ENCODE results near the gene STAG3. TPM values are rescaled to one million over a fixed set of nuclear protein-coding genes. Genes with fewer than 3 reads are reported as not detected.

Gene STAG3
- total and polyA plus RNA-seq, 9 of the 15 experiments (the other 6 are each of a cell fraction or from before 2014, with no cell fraction given): 0.54 to 2.5 (median 1.7) TPM

DNA sequence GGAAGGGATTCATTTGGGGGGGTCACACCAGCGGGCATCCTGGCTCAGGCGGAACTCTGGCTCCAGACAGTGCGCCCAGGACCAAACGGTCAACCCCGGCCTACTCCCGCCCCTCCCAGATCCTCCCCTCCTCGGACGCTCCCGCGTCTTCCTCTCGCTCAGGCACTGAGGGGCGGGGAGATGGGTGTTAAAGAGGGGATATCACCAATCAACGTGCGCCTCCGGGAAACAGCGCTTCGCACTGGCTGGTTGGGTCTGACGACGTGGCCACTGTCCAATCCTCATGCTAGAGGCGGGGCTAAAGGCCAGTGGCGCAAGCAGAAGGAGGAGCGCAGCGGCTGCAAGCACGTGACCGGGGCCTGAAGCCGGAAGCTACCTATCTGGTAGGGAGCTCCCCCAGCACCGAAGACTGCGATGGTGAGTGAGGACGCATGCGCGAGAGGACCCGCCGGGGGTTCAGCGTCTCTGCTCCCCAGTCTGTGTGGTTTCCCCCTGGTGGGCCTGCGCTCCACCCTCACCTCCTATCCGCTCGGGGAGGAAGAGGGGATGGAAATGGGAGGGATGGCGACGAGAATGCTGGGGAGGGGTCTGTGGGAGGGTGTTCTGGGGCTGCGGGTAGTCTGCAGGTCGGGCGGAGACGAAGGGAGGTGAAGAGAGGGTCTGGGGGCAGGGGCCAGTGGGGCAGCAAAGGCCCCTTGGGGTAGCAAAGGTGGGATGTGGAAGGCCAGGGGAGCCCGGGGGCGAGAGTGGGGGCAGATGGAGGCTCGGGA, 29.0 kb upstream of the STAG3 start, which contains the start of gene LAMTOR4 (continued):
- TF ChIP-seq, protein P1, sequence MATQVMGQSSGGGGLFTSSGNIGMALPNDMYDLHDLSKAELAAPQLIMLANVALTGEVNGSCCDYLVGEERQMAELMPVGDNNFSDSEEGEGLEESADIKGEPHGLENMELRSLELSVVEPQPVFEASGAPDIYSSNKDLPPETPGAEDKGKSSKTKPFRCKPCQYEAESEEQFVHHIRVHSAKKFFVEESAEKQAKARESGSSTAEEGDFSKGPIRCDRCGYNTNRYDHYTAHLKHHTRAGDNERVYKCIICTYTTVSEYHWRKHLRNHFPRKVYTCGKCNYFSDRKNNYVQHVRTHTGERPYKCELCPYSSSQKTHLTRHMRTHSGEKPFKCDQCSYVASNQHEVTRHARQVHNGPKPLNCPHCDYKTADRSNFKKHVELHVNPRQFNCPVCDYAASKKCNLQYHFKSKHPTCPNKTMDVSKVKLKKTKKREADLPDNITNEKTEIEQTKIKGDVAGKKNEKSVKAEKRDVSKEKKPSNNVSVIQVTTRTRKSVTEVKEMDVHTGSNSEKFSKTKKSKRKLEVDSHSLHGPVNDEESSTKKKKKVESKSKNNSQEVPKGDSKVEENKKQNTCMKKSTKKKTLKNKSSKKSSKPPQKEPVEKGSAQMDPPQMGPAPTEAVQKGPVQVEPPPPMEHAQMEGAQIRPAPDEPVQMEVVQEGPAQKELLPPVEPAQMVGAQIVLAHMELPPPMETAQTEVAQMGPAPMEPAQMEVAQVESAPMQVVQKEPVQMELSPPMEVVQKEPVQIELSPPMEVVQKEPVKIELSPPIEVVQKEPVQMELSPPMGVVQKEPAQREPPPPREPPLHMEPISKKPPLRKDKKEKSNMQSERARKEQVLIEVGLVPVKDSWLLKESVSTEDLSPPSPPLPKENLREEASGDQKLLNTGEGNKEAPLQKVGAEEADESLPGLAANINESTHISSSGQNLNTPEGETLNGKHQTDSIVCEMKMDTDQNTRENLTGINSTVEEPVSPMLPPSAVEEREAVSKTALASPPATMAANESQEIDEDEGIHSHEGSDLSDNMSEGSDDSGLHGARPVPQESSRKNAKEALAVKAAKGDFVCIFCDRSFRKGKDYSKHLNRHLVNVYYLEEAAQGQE (IDR thresholded peaks at IDR 0.05; ENCODE audit: borderline replicate concordance): peak; percentile 82
- TF ChIP-seq, protein P1 (CRISPR knock-in tag; IDR thresholded peaks at IDR 0.05; ENCODE audit: low read depth): no peak
- TF ChIP-seq, protein P2, sequence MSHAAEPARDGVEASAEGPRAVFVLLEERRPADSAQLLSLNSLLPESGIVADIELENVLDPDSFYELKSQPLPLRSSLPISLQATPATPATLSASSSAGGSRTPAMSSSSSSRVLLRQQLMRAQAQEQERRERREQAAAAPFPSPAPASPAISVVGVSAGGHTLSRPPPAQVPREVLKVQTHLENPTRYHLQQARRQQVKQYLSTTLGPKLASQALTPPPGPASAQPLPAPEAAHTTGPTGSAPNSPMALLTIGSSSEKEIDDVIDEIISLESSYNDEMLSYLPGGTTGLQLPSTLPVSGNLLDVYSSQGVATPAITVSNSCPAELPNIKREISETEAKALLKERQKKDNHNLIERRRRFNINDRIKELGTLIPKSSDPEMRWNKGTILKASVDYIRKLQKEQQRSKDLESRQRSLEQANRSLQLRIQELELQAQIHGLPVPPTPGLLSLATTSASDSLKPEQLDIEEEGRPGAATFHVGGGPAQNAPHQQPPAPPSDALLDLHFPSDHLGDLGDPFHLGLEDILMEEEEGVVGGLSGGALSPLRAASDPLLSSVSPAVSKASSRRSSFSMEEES (CRISPR knock-in tag; IDR thresholded peaks at IDR 0.05): peak; percentile 99
- TF ChIP-seq ZBED1 (IDR thresholded peaks at IDR 0.05): peak; percentile 61; the same call in 1 of the 2 replicates
- TF ChIP-seq SOX6 (IDR thresholded peaks at IDR 0.05): peak; percentile 12; the same call in 1 of the 2 replicates
- no peak for TF ChIP-seq NFXL1 (CRISPR knock-in tag; IDR thresholded peaks at IDR 0.05)
- no peak for TF ChIP-seq ZNF431 (CRISPR knock-in tag; IDR thresholded peaks at IDR 0.05)
- TF ChIP-seq, protein P3, sequence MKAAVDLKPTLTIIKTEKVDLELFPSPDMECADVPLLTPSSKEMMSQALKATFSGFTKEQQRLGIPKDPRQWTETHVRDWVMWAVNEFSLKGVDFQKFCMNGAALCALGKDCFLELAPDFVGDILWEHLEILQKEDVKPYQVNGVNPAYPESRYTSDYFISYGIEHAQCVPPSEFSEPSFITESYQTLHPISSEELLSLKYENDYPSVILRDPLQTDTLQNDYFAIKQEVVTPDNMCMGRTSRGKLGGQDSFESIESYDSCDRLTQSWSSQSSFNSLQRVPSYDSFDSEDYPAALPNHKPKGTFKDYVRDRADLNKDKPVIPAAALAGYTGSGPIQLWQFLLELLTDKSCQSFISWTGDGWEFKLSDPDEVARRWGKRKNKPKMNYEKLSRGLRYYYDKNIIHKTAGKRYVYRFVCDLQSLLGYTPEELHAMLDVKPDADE (conservative IDR thresholded peaks at IDR 0.05; ENCODE audit: control insufficient read depth, low read depth, low read length): no peak
- TF ChIP-seq, protein P4, sequence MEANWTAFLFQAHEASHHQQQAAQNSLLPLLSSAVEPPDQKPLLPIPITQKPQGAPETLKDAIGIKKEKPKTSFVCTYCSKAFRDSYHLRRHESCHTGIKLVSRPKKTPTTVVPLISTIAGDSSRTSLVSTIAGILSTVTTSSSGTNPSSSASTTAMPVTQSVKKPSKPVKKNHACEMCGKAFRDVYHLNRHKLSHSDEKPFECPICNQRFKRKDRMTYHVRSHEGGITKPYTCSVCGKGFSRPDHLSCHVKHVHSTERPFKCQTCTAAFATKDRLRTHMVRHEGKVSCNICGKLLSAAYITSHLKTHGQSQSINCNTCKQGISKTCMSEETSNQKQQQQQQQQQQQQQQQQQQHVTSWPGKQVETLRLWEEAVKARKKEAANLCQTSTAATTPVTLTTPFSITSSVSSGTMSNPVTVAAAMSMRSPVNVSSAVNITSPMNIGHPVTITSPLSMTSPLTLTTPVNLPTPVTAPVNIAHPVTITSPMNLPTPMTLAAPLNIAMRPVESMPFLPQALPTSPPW (CRISPR knock-in tag; IDR thresholded peaks at IDR 0.05): peak; percentile 90
- peak; percentile 83 for TF ChIP-seq CXXC5 (CRISPR knock-in tag; IDR thresholded peaks at IDR 0.05)
- peak; percentile 92 for TF ChIP-seq POLR2A (conservative IDR thresholded peaks at IDR 0.05)
- TF ChIP-seq HDAC8 (tag; IDR thresholded peaks at IDR 0.05): no peak
- TF ChIP-seq, protein P5, sequence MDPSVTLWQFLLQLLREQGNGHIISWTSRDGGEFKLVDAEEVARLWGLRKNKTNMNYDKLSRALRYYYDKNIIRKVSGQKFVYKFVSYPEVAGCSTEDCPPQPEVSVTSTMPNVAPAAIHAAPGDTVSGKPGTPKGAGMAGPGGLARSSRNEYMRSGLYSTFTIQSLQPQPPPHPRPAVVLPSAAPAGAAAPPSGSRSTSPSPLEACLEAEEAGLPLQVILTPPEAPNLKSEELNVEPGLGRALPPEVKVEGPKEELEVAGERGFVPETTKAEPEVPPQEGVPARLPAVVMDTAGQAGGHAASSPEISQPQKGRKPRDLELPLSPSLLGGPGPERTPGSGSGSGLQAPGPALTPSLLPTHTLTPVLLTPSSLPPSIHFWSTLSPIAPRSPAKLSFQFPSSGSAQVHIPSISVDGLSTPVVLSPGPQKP (CRISPR knock-in tag; IDR thresholded peaks at IDR 0.05): no peak
- TF ChIP-seq NFIX (CRISPR knock-in tag; IDR thresholded peaks at IDR 0.05; ENCODE audit: low read depth): no peak
- TF ChIP-seq MIER1 (IDR thresholded peaks at IDR 0.05; ENCODE audit: low read depth): peak; percentile 58; the same call in 1 of the 2 replicates

All from K562 (cell line).